Kidney epithelial cell (primary cell): ENCODE measurements around the gene SLK. TPM values are rescaled to one million over a fixed set of nuclear protein-coding genes. Genes with fewer than 3 reads are reported as not detected.

ENCODE experiments used
- DNase-seq: peaks from one replicate; pipeline ENCODE4 v3.0.0-alpha.2; 2010; ENCODE audit warnings: low read depth
- H3K27me3 ChIP-seq: 2 replicates; pipeline ENCODE4 v1.6.0; 2011; ENCODE audit warnings: low read length; ENCODE audit not compliant: control insufficient read depth, insufficient read depth
- H3K36me3 ChIP-seq: 2 replicates; pipeline ENCODE4 v1.5.1; 2011; ENCODE audit warnings: low read length; ENCODE audit not compliant: control insufficient read depth, insufficient read depth
- H3K4me3 ChIP-seq: 2 replicates; pipeline ENCODE4 v1.5.1; 2011; ENCODE audit warnings: low read depth, mild to moderate bottlenecking, control low read depth, low read length
- CTCF ChIP-seq: IDR thresholded peaks from 2 replicates; pipeline ENCODE4 v1.5.1; 2011; ENCODE audit warnings: mild to moderate bottlenecking, moderate library complexity, low read length, control low read depth, inconsistent platforms; ENCODE audit not compliant: insufficient read depth, poor library complexity, severe bottlenecking
- total RNA-seq: library from RNA; depleted of rRNA; stranded (reverse); fragments of >200 nt; gene quantifications from 2 replicates; pipeline ENCODE4 v1.2.3, GENCODE V29; 2015

The SLK gene
- total RNA-seq, 1 donor from 2014 or later, result 35.8 TPM

DNA sequence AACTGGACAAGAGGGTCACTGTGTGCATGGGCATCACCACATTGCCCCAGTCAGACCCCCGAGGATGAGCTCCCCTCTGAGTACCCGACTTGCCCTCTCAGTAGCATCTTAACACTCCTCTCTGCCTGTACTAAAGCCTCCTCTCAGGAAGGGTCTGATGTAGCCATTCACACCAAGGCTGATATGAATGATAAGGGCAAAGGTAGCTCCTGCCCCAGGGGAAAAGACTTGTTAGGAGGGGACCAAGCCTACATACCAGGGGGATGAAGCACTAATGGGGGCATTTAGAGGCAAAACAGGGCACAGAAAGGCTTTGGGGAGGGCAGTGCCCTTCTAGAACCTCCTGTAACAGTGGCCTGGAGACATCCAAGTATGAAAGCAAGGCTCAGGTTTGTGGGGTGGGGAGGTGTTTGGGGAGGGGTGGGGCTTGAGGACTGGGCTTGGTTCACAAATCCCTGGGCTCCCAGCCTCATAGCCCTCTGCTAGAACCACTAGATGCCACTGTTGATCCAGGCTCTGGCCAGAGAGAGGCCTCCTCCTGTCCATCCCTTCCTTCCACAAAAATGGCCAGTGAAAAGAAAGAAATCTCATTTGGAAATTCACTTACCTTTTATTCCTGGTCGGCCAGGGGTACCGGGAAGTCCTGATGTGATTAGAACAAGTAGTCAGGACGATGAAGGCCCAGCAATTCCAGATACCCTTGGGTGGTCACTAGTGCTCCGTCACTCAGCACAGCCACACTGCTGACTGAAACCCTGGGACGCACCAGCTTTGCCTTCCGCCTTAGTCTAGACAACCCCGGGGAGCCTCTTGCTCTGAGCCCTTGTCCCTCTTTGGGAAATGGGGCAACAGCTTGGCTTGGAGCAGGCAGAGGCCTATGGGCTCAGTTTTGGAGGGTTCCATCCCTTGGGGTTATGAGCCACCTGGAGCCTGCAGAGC lies 78.5 kb downstream of the SLK start:
- peak; percentile 91 for TF ChIP-seq CTCF
- DNase-seq, result no peak

DNA sequence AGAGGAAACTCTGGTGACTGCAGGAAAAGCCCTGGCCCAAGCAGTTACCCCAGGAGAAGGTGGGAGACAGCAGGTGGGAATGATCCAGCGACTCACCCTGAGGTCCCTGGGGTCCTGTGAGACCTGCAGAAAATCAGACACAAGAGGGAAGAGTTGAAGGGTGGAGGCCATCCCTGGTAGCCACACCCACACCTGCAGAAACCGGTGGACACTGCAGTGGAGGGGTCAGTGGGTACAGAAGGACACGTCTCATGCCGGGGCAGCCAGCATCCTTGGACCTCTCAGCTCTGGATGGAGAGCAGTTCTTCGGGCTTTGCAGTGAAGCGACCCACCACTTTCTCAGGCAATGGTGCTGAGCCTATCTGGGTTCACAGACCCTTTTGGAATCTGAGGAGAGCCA lies 79.7 kb downstream of the SLK start:
- Histone ChIP-seq H3K27me3 (no peaks in the 10 kb centered on the region), H3K4me3 (no peak overlapping the region), H3K36me3 (no peaks in the 10 kb centered on the region)
- DNase-seq, result no peak
- TF ChIP-seq CTCF, result no peak

More for the DNA sequence above, 78.5 kb downstream of the SLK start:
- Histone ChIP-seq H3K36me3 (no peaks in the 10 kb centered on the region), H3K27me3 (no peaks in the 10 kb centered on the region), H3K4me3 (no peak overlapping the region)

GRCh38 chr10:104049504-104050250 lies 82.7 kb downstream of the SLK start:
- no peaks in the 10 kb centered on the region for H3K27me3 ChIP-seq
- no peak for TF ChIP-seq CTCF
- DNase-seq, result no peak
- no peak overlapping the region for H3K4me3 ChIP-seq
- H3K36me3 ChIP-seq, result no peaks in the 10 kb centered on the region

DNA sequence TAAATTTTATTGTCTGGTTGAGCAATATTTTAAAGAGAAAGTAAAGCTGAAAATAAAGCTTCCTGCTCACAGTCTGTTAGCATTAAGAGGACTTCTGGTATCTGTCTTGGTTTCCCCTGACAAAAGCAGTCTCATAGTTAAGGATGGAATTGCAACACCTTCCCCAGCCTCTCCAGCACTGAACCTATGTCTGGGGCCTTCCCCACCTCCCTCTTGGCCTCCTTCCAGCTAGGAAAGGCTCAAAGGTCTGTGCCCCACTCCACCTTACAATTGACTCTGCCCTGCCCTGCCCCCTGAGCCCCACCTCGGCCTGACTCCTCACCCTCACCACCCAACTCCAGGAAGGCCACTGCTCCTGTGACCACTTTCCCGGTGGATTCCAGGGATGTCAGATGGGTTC lies 85.5 kb downstream of the SLK start:
- Histone ChIP-seq H3K27me3 (no peaks in the 10 kb centered on the region), H3K4me3 (no peak overlapping the region), H3K36me3 (no peaks in the 10 kb centered on the region)
- no peak for TF ChIP-seq CTCF
- no peak for DNase-seq

- no peak for TF ChIP-seq CTCF
- Histone ChIP-seq H3K4me3 (no peak overlapping the region), H3K27me3 (no peaks in the 10 kb centered on the region), H3K36me3 (no peaks in the 10 kb centered on the region)
- no peak for DNase-seq
Measured at GRCh38 chr10:104053201-104053600, 86.3 kb downstream of the SLK start.
